ENCODE results near the gene STEAP1B.

Gene STEAP1B

GRCh38 chr7:22432203-22432718 is 67.7 kb downstream of the STEAP1B start:
- no peak for DNase-seq (ENCODE audit: low read depth in 3 of 3)

- DNase-seq (ENCODE audit: low read depth in 3 of 3): no peak
Measured at GRCh38 chr7:22430457-22430856, 69.5 kb downstream of the STEAP1B start.

GRCh38 chr7:22429386-22429785 is 70.6 kb downstream of the STEAP1B start:
- DNase-seq (ENCODE audit: low read depth in 3 of 3): no peak

- DNase-seq (ENCODE audit: low read depth in 3 of 3): no peak
Measured at GRCh38 chr7:22427855-22428254, 72.1 kb downstream of the STEAP1B start.

GRCh38 chr7:22427104-22427503 is 72.9 kb downstream of the STEAP1B start:
- DNase-seq (ENCODE audit: low read depth in 3 of 3): no peak

GRCh38 chr7:22426463-22427094 is 73.4 kb downstream of the STEAP1B start:
- DNase-seq (ENCODE audit: low read depth in 3 of 3): no peak

- DNase-seq (ENCODE audit: low read depth in 3 of 3): no peak
Measured at GRCh38 chr7:22425361-22425760, 74.6 kb downstream of the STEAP1B start.

- no peak for DNase-seq (ENCODE audit: low read depth in 3 of 3)
Measured at GRCh38 chr7:22422831-22423615, 77.0 kb downstream of the STEAP1B start.

- no peak for DNase-seq (ENCODE audit: low read depth in 3 of 3)
Measured at GRCh38 chr7:22420973-22421635, 78.9 kb downstream of the STEAP1B start.

- DNase-seq (ENCODE audit: low read depth in 3 of 3): no peak
Measured at GRCh38 chr7:22420008-22420407, 80.0 kb downstream of the STEAP1B start.

GRCh38 chr7:22419488-22419887 is 80.5 kb downstream of the STEAP1B start:
- no peak for DNase-seq (ENCODE audit: low read depth in 3 of 3)

GRCh38 chr7:22418251-22419046 is 81.5 kb downstream of the STEAP1B start:
- DNase-seq (ENCODE audit: low read depth in 3 of 3): no peak

- DNase-seq (ENCODE audit: low read depth in 3 of 3): no peak
Measured at GRCh38 chr7:22417841-22418240, 82.1 kb downstream of the STEAP1B start.

- DNase-seq (ENCODE audit: low read depth in 3 of 3): no peak
Measured at GRCh38 chr7:22417349-22417748, 82.6 kb downstream of the STEAP1B start.

- DNase-seq (ENCODE audit: low read depth in 3 of 3): no peak
Measured at GRCh38 chr7:22414424-22414823, 85.6 kb downstream of the STEAP1B start.

- no peak for DNase-seq (ENCODE audit: low read depth in 3 of 3)
Measured at GRCh38 chr7:22413211-22413610, 86.8 kb downstream of the STEAP1B start.

- DNase-seq (ENCODE audit: low read depth in 3 of 3): no peak
Measured at GRCh38 chr7:22411977-22412693, 87.9 kb downstream of the STEAP1B start.

- DNase-seq (ENCODE audit: low read depth in 3 of 3): no peak
Measured at GRCh38 chr7:22406715-22407114, 93.3 kb downstream of the STEAP1B start.

- DNase-seq (ENCODE audit: low read depth in 3 of 3): no peak
Measured at GRCh38 chr7:22404421-22405023, 95.5 kb downstream of the STEAP1B start.

GRCh38 chr7:22403344-22403743 is 96.6 kb downstream of the STEAP1B start:
- DNase-seq (ENCODE audit: low read depth in 3 of 3): no peak

GRCh38 chr7:22402250-22402649 is 97.7 kb downstream of the STEAP1B start:
- no peak for DNase-seq (ENCODE audit: low read depth in 3 of 3)

All from stimulated activated CD4-positive, alpha-beta T cell treated with anti-CD3 and anti-CD28 coated beads, TNF-alpha, amount 100 ng/mL, for 4 hours (primary cell).